Measurements from ENCODE around the gene GOLGA2. TPM values are rescaled to one million over a fixed set of nuclear protein-coding genes. Genes with fewer than 3 reads are reported as not detected.

The GOLGA2 gene
- total RNA-seq, 1 experiment from 2014 or later, result 188 TPM

DNA sequence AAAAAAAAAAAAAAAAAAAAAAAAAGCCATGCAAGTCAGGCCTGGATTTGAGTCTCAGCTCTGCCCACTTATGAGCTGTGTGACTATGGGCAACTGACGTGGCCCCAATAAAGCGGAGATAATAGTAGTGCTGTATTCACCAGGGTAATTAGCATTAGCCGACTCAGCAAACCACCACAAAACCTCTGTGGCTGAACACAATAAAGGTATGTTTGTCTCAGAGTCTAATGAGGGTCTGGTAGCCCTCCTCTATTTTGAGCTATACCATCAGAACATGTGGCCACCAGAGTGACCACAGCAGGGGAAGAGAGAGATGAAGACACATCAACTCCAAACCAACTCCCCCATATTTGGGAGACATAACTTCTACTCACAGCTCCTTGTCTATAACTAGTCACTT, 16.2 kb upstream of the GOLGA2 start:
- H3K4me2 ChIP-seq, result no peak overlapping the region
- no peak overlapping the region for H3K4me3 ChIP-seq
- no peak overlapping the region for H2AFZ ChIP-seq
- no peaks in the 10 kb centered on the region for H3K36me3 ChIP-seq (ENCODE audit: low read depth)
- no peak overlapping the region for H3K27ac ChIP-seq
- BruUV-seq (replicated peaks), result no TSS peak
- H3K27me3 ChIP-seq (ENCODE audit: insufficient read depth, low read depth), result no peaks in the 10 kb centered on the region
- POLR2A ChIA-PET (ENCODE audit: unreplicated experiment), result interaction anchor here (0.5 to 0.8 kb wide), 2 partner anchors 21 to 70 kb away, joined by 3 to 12 read pairs; no protein-coding TSS in a partner anchor
- no peaks in the 10 kb centered on the region for H4K20me1 ChIP-seq (ENCODE audit: insufficient read depth)
- no peaks in the 10 kb centered on the region for H3K9me2 ChIP-seq (ENCODE audit: insufficient read depth)
- TF ChIP-seq EZH2 (IDR thresholded peaks at IDR 0.05; ENCODE audit: low read depth), result no peak
- TF ChIP-seq, protein P1, sequence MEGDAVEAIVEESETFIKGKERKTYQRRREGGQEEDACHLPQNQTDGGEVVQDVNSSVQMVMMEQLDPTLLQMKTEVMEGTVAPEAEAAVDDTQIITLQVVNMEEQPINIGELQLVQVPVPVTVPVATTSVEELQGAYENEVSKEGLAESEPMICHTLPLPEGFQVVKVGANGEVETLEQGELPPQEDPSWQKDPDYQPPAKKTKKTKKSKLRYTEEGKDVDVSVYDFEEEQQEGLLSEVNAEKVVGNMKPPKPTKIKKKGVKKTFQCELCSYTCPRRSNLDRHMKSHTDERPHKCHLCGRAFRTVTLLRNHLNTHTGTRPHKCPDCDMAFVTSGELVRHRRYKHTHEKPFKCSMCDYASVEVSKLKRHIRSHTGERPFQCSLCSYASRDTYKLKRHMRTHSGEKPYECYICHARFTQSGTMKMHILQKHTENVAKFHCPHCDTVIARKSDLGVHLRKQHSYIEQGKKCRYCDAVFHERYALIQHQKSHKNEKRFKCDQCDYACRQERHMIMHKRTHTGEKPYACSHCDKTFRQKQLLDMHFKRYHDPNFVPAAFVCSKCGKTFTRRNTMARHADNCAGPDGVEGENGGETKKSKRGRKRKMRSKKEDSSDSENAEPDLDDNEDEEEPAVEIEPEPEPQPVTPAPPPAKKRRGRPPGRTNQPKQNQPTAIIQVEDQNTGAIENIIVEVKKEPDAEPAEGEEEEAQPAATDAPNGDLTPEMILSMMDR (conservative IDR thresholded peaks at IDR 0.05), result no peak
- intact Hi-C loops (cut with micrococcal nuclease; ENCODE audit: unreplicated experiment), result no loop called here
- no peaks in the 10 kb centered on the region for H3K9me3 ChIP-seq (ENCODE audit: insufficient read depth, low read depth)
- no peak for DNase-seq
- CTCF ChIA-PET, result interaction anchor here (0.6 to 0.9 kb wide), 2 partner anchors 49 to 135 kb away, joined by 3 read pairs; no protein-coding TSS in a partner anchor
- peaks cover 19% of the 10 kb centered on the region; the same call in 1 of the 2 replicates for H3F3A ChIP-seq (ENCODE audit: insufficient read depth, low read depth)
- H3K4me1 ChIP-seq (replicated peaks; ENCODE audit: insufficient read depth), result peaks cover 20% of the 10 kb centered on the region
- peaks cover 2% of the 10 kb centered on the region for H3K79me2 ChIP-seq (ENCODE audit: low read depth)

DNA sequence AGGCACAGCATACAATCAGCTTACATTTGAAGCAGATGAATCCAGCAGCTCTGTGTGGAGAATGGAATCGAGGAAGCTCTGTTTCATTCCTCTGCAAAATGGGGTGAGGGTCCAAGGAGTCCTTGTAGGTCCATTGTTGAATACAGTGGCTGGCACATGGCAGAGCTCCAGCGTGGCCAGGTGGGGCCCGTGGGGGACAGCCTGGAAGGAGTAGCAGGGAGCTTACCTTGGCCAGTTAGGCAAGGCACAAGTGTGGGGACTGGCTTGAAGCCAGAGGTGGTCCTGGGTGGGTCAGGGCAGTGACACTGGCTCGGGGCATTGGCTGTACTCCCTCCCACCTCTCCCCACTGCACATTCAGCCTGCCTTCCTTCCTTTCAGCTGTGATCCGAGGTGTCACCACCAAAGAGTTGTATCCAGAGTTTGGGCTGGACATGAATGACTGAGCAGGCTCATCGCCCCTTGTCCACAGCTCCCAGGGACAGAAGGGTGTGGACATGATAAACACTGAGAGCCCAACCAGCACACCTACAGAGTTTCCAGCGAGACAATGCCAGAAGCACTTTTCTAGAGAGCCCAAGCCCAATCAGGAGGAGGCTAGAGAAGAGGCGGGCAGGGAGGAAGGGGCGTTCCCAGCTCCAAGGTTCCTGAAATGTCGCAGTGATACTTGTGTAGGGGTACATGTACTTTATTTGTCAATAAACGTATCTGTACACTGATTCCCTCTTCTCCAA, 12.6 kb upstream of the GOLGA2 start:
- Histone ChIP-seq H3K79me2 (ENCODE audit: low read depth) (no peaks in the 10 kb centered on the region), H3K9me2 (ENCODE audit: insufficient read depth) (no peaks in the 10 kb centered on the region), H3K27me3 (ENCODE audit: insufficient read depth, low read depth) (no peaks in the 10 kb centered on the region), H3K36me3 (ENCODE audit: low read depth) (no peaks in the 10 kb centered on the region), H2AFZ (no peak overlapping the region), H3K4me2 (no peak overlapping the region), H3K27ac (no peak overlapping the region), H3K9me3 (ENCODE audit: insufficient read depth, low read depth) (no peaks in the 10 kb centered on the region), H3K4me1 (replicated peaks; ENCODE audit: insufficient read depth) (no peaks in the 10 kb centered on the region), H4K20me1 (ENCODE audit: insufficient read depth) (no peaks in the 10 kb centered on the region), H3F3A (ENCODE audit: insufficient read depth, low read depth) (0 out of 2 replicates have a peak, but pooled peaks cover 6% of the 10 kb centered on the region), H3K4me3 (no peak overlapping the region)
- CTCF ChIA-PET, result interaction anchor here (0.6 kb wide), 1 partner anchor 291 kb away, joined by 3 read pairs; no protein-coding TSS in a partner anchor
- intact Hi-C loops (cut with micrococcal nuclease; ENCODE audit: unreplicated experiment), result no loop called here
- TF ChIP-seq, protein P1 (conservative IDR thresholded peaks at IDR 0.05), result no peak
- no peak for TF ChIP-seq EZH2 (IDR thresholded peaks at IDR 0.05; ENCODE audit: low read depth)
- POLR2A ChIA-PET (ENCODE audit: unreplicated experiment), result interaction anchor here (0.7 kb wide), 1 partner anchor 93 kb away, joined by 3 read pairs; no protein-coding TSS in a partner anchor
- no TSS peak for BruUV-seq (replicated peaks)
- no peak for DNase-seq

DNA sequence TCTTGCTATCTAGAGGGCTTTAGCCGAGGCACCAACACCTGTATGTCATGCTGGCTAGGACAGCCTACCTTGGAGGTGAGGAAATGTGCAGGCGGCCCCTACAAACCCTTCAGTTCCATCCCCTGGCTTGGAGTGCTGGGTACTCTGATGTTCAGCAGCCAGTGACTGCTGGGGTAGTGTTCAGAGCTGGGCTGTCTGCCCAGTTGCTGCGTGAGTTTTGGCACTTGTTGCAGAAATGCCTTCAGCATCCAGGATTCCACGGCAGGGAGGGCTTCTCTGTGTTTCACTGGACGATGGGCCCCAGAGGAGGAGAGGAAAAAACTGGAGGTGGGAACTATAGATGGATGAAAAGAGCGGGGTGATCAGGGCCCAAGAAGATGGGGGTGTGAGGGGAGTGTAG, 10.6 kb upstream of the GOLGA2 start:
- Histone ChIP-seq H3K4me2 (no peak overlapping the region), H3K27me3 (ENCODE audit: insufficient read depth, low read depth) (no peaks in the 10 kb centered on the region), H3K27ac (no peak overlapping the region), H3K9me2 (ENCODE audit: insufficient read depth) (no peaks in the 10 kb centered on the region), H3K4me3 (no peak overlapping the region), H4K20me1 (ENCODE audit: insufficient read depth) (no peaks in the 10 kb centered on the region), H3F3A (ENCODE audit: insufficient read depth, low read depth) (no peaks in the 10 kb centered on the region), H3K36me3 (ENCODE audit: low read depth) (no peaks in the 10 kb centered on the region), H3K9me3 (ENCODE audit: insufficient read depth, low read depth) (no peaks in the 10 kb centered on the region), H3K4me1 (replicated peaks; ENCODE audit: insufficient read depth) (no peaks in the 10 kb centered on the region), H2AFZ (no peak overlapping the region), H3K79me2 (ENCODE audit: low read depth) (no peaks in the 10 kb centered on the region)
- TF ChIP-seq, protein P1 (conservative IDR thresholded peaks at IDR 0.05), result no peak
- no peak for TF ChIP-seq EZH2 (IDR thresholded peaks at IDR 0.05; ENCODE audit: low read depth)
- no peak for DNase-seq
- BruUV-seq (replicated peaks), result no TSS peak
- ChIA-PET CTCF (no interaction called here), POLR2A (ENCODE audit: unreplicated experiment) (no interaction called here)
- intact Hi-C loops (cut with micrococcal nuclease; ENCODE audit: unreplicated experiment), result no loop called here

Data from PC-9 (cell line).